Progenitor cell of endocrine pancreas (in vitro differentiated cells): ENCODE measurements around the gene RERE. TPM values are rescaled to one million over a fixed set of nuclear protein-coding genes. Genes with fewer than 3 reads are reported as not detected.
A peak's percentile ranks its signal among the peaks of the same experiment; 100 is the strongest.

Experiments used
- DNase-seq: peaks from one replicate; pipeline ENCODE4 v3.0.0; 2021; ENCODE audit warnings: low spot score; ENCODE audit not compliant: unreplicated experiment
- H3K27ac Mint-ChIP-seq: 2 replicates; pipeline ENCODE4 v1.8.0; 2021; ENCODE audit warnings: mild to moderate bottlenecking, moderate library complexity, mixed read lengths
- H3K27me3 Mint-ChIP-seq: 2 replicates; pipeline ENCODE4 v1.8.0; 2021; ENCODE audit warnings: mixed read lengths
- H3K36me3 Mint-ChIP-seq: 2 replicates; pipeline ENCODE4 v1.8.0; 2022; ENCODE audit warnings: mixed read lengths; ENCODE audit not compliant: insufficient read depth
- H3K4me1 Mint-ChIP-seq: 2 replicates; pipeline ENCODE4 v1.8.0; 2021; ENCODE audit warnings: low read depth, mixed read lengths
- H3K4me3 Mint-ChIP-seq: 2 replicates; pipeline ENCODE4 v1.8.0; 2021; ENCODE audit warnings: low read depth, mild to moderate bottlenecking, moderate library complexity, mixed read lengths
- H3K9me3 Mint-ChIP-seq: 2 replicates; pipeline ENCODE4 v1.8.0; 2021; ENCODE audit warnings: low read depth, mixed read lengths
- CTCF ChIP-seq: fragments of 200-600 bp; sonication (generic); IDR thresholded peaks from one replicate; pipeline ENCODE4 v1.5.0; 2021; ENCODE audit warnings: antibody characterized with exemption, mild to moderate bottlenecking; ENCODE audit not compliant: unreplicated experiment
- total RNA-seq: library from RNA; stranded (reverse); gene quantifications from 2 replicates; pipeline ENCODE4 v1.2.1, GENCODE V29; 2021

The RERE gene
- total RNA-seq, 1 donor from 2014 or later: 329 TPM

GRCh38 chr1:8720347-8720746, 97.1 kb downstream of the RERE start:
- H3K27ac Mint-ChIP-seq: no peak overlapping the region
- no peak overlapping the region for H3K4me3 Mint-ChIP-seq
- H3K4me1 Mint-ChIP-seq: peaks cover 55% of the 10 kb centered on the region
- TF ChIP-seq CTCF: no peak
- DNase-seq: no peak
- peaks cover 4% of the 10 kb centered on the region for H3K36me3 Mint-ChIP-seq
- H3K27me3 Mint-ChIP-seq: no peaks in the 10 kb centered on the region
- H3K9me3 Mint-ChIP-seq: no peaks in the 10 kb centered on the region

- H3K27me3 Mint-ChIP-seq: no peaks in the 10 kb centered on the region
- H3K4me1 Mint-ChIP-seq: peaks cover 56% of the 10 kb centered on the region
- H3K27ac Mint-ChIP-seq: no peak overlapping the region
- TF ChIP-seq CTCF: no peak
- H3K4me3 Mint-ChIP-seq: no peak overlapping the region
- no peak for DNase-seq
- H3K9me3 Mint-ChIP-seq: no peaks in the 10 kb centered on the region
- peaks cover 5% of the 10 kb centered on the region for H3K36me3 Mint-ChIP-seq
Measured at GRCh38 chr1:8718850-8719361, 98.5 kb downstream of the RERE start.

GRCh38 chr1:8717148-8717547, 100.3 kb downstream of the RERE start:
- no peak for TF ChIP-seq CTCF
- DNase-seq: no peak
- peaks cover 52% of the 10 kb centered on the region for H3K4me1 Mint-ChIP-seq
- no peak overlapping the region for H3K4me3 Mint-ChIP-seq
- no peaks in the 10 kb centered on the region for H3K9me3 Mint-ChIP-seq
- H3K27ac Mint-ChIP-seq: peak overlapping the region; percentile 85
- H3K36me3 Mint-ChIP-seq: peaks cover 5% of the 10 kb centered on the region
- H3K27me3 Mint-ChIP-seq: no peaks in the 10 kb centered on the region

GRCh38 chr1:8716238-8716637, 101.2 kb downstream of the RERE start:
- peaks cover 5% of the 10 kb centered on the region for H3K36me3 Mint-ChIP-seq
- H3K9me3 Mint-ChIP-seq: no peaks in the 10 kb centered on the region
- DNase-seq: no peak
- H3K27ac Mint-ChIP-seq: peak overlapping the region; percentile 53
- no peaks in the 10 kb centered on the region for H3K27me3 Mint-ChIP-seq
- H3K4me3 Mint-ChIP-seq: no peak overlapping the region
- TF ChIP-seq CTCF: no peak
- peaks cover 54% of the 10 kb centered on the region for H3K4me1 Mint-ChIP-seq

- no peak overlapping the region for H3K4me3 Mint-ChIP-seq
- peaks cover 3% of the 10 kb centered on the region for H3K36me3 Mint-ChIP-seq
- TF ChIP-seq CTCF: no peak
- peaks cover 58% of the 10 kb centered on the region for H3K4me1 Mint-ChIP-seq
- peak overlapping the region; percentile 35 for H3K27ac Mint-ChIP-seq
- no peak for DNase-seq
- no peaks in the 10 kb centered on the region for H3K9me3 Mint-ChIP-seq
- H3K27me3 Mint-ChIP-seq: no peaks in the 10 kb centered on the region
Measured at GRCh38 chr1:8714173-8714572, 103.3 kb downstream of the RERE start.
